Activated gamma-delta T cell treated with anti-CD3 and anti-CD28 coated beads, Interleukin-2, amount 50 U/mL, for 16 hours (primary cell): ENCODE results near the gene MGMT.

ENCODE experiments used
- DNase-seq: peaks from one replicate; pipeline ENCODE4 v3.0.0-alpha.2; 2020; ENCODE audit warnings: low read depth

The MGMT gene

DNA sequence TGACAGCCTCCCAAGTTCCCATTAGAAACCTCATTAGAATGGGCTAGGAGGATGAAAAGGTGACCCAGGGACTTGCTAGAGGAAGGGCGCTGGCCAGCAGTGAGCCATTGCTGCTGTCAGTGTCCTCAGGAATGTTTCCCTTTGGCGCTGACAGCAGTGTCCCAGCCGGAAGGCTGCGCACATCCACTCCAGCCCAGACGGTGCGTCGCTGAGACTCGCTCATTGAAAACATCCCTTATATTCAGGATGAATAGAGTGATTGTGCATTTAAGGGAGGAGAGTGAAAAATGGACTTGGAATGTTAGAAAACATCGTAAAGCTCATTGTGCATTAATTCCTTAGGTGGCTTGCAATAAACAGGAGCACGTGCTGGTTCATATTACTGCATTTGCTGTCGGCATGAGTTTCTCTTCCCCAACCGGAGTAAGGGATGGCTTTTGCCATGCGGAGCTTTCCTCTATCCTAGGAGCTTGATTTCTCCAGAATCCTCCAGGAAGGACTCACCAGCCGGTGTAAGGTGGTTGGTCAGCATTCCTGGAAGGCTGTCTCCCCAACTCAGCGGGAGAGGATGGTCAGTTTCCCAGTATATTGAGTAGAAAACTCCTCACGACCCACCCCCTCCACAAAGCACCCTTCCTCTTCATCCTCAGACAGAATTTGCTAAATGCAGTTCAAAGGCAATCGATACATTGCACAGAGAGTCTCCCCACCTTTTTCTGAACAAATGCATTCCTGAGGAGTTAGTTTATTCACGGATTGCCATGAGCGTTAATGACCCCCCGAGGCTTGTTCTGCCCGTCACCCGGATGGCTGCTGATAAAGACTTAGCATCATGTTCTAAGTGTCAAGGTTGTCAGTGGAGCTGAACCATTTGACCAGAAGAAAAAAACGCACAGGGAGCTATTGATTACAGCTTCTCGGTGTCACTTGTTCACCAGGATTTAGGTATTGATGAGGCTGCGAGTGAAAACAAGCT, 295.2 kb downstream of the MGMT start:
- no peak for DNase-seq

DNA sequence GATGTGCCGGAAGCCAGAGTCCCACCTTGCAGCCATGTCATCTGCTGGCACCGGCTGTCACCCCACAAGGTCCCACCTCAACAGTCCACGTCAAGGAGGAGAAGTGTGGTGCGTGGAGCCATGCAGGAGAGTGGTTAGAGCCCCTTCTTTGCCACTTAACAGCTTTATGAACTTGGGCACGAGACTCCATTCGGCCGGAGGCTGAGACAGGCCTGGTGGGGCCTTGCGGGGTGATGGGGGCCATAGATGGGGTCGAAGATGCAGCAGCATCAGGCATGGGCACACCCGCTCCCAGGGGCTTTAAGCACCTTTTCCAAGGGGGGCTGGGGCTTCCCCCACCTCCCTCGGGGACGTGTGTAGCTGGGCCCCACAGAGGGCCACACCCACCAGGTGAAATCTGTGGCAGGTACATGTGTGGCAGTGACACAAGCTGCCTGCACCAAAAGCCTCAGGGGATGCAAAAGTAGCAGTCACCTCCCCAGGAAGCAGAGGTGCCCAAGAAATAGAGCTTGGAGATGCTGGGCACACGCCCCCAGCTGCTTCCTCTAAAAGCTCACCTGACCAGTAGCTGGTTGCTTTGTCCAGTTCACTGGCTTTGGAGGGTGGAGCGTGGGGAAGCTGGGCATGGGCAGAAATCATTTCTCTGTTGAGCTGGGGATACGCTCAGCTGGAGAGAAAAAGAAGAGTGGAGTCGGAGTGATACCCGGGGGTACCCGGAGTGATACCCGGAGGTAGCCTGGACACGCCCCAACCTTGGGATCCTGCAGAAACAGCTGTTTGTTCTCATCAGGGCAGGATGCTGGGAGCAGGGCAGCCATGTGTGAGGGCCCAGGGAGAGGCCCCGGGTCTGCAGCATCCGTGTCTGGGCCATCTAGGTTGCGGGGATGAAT, 297.2 kb downstream of the MGMT start:
- DNase-seq: no peak

DNA sequence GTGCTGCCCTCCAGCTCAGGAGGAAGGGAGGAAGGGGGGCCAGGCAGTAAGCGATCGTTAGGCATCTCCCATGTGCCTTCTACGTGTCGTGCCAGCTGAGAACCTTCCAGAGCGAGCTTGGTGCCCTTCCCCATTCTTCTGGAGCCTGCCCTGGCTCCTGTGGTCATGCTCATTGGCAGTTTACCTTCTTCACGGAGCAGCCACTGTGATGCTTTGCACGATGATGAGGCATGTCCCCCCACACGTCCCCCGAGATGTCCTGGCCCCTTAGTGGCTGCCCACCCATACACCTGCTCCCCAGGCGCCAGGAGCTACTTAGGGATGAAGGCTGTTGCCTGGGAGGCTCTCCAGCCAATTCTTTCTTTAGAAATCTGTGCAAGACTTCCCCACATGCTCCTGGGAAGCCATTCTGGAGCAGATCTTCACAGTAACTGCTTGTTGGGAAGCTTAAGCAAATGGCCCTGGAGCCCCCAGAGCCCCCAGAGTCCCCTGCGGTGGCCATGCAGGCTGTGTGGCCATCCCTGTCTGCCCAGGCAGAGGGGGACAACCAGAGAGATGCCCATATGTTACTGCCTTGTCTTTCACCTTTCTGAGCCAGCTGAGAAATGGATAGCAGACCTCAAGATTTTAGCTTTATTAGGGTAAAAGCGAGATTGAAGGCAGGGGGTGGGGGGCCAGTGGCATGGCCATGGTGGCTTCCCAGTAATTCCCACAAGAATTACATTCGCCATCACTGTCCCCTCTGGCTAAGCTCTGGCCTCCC, 298.0 kb downstream of the MGMT start:
- no peak for DNase-seq

DNA sequence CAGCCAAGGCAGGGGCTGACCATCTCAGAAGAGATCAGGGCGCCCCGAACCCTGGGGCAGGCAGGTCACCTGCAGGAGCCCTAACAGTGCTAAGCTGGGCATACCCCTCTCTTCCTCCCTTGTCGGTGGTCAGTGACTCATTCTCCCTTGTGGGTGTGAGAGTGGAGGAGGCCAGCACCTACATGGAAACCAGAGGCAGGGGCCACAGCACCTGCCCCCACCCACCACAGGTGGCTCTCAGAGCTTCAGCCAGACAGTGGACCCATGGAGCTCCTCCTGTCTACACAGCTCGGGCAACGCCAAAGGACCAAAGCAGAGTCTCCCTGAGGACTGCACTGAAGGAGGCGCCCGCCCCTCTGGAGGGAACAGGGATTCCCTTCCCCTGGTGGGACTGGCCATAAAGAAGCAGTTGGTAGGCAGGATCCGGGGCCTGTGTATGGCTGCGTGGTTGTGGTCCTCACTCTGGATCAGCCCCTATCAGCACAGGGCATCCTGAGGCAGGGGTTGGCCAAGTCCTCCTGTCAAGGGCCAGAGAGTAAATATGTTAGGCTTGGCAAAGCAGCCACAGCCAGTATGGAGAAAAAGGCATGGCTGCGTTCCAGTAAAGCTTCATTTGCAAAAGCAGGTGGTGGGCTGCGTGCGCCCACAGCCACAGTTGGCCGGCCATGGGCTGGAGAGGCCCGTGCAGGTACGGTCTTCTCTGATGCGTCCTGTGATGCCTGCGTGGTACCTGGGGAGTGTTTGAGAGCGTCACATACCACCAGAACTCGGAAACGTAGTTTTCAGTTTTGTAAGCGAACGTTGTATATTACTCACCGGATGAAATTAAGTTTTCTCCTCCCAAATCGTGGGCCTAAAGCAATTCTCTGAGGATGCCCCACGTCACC, 298.9 kb downstream of the MGMT start:
- DNase-seq: no peak

DNA sequence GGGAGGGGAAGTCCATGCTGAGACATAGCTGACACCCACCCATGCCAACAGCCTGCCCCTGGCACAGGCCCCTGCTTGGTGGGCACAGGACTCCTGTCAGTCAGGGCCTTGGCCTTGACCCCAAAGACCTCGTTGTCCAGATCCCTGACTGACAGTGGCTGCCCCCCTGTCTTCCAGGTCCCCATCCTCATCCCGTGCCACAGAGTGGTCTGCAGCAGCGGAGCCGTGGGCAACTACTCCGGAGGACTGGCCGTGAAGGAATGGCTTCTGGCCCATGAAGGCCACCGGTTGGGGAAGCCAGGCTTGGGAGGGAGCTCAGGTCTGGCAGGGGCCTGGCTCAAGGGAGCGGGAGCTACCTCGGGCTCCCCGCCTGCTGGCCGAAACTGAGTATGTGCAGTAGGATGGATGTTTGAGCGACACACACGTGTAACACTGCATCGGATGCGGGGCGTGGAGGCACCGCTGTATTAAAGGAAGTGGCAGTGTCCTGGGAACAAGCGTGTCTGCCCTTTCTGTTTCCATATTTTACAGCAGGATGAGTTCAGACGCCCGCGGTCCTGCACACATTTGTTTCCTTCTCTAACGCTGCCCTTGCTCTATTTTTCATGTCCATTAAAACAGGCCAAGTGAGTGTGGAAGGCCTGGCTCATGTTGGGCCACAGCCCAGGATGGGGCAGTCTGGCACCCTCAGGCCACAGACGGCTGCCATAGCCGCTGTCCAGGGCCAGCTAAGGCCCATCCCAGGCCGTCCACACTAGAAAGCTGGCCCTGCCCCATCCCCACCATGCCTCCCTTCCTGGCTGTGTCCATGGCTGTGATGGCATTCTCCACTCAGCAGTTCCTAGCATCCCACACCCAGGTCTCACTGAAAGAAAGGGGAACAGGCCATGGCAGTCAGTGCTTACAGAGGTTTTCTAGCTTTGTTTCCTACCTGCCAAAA, 299.8 kb downstream of the MGMT start:
- no peak for DNase-seq

DNA sequence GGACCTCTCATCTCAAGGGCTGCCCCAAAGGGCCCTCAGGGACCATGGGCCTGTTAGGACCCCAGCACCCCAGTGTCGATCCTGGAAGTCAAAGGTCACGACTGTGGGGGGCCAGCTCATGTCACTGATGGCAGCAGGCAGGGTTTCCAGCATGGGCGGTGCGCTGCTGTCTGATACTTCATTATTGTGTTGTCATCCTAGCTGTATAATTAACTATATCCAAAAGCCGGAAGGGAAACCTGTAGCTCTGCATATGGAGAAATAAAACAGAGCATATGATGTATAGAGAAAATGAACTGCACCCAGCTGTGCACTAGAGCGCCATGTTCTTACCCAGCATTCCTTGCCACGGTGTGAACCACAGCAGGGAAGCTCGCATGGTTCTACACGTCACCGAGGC, 300.7 kb downstream of the MGMT start:
- no peak for DNase-seq

DNA sequence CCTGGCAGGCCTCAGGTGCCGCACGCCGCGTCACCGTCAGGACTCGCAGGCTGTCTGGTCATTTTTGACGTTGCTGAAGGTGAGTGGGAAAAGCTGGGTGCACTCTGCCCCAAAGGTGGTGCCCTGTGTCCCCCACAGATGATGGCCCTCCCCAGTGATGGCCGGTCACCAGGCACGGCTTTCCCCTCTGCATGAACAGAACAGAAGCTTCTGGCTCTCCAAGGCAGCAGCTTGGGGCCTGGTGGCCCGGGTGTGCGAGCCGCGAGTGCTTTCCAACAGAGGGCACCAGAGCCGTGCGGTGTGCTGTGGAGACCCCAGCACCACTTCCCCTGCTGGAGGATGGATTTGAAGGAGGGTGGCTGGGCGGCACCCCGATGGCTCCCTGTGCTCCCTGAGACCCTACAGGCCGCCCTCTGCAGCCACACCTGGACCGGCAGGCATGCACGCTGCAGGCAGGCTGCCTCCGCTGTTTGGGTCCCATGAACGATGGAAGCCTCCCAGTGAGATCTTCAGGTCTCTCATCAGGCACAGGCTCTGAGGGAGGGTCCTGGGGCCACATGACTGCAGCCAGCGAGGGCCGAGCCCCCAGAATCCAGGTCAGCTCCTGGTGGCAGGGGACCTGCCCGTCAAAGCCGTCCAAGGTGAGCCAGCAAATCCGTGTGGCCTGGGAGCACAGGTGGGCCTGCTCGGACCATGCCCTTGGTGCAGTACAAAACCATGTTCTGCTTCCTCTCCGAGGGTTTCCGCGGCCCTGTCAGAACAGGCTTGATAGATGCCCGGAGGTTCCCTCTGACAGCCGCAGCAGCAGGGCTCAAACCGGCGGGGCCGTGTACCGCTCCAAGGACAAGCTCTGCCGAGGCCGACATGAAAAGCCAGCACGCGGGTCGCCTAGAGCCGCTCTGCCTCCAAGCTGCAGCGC, 301.7 kb downstream of the MGMT start:
- DNase-seq: no peak

DNA sequence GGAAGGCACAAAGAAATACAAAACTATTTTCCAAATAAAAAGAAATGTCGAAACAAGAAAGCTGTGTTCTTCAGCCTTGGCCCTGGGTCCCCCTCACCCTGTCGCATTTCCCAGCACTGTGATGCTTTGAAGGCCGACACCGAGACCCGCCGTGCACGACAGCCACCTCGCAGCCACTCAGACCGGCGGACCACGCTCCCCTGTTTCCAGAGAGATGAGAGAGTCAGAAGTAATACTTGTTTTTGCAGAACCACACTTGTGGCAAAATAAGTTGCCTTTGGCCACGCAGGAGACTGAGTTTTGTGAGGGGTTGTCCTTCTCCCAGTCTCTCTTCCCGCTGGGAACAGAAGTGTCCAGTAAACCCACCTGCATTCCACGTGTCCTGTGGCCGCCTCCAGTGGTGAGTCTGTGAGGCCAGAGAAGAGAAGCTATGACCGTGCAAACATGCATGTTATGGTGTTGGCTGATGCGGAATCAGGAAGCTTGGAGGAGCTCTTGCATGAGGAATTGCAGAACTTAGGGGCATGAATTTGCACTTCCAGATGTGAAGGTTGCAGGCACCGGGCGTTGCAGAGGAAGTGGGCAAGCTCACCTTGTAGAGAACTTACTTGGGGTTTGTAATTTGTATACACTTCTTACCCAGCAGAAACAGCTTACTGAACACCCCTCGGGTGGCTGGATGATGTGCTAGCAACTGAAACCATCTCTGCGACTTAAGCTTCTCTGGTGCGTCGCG, 302.5 kb downstream of the MGMT start:
- DNase-seq: no peak

DNA sequence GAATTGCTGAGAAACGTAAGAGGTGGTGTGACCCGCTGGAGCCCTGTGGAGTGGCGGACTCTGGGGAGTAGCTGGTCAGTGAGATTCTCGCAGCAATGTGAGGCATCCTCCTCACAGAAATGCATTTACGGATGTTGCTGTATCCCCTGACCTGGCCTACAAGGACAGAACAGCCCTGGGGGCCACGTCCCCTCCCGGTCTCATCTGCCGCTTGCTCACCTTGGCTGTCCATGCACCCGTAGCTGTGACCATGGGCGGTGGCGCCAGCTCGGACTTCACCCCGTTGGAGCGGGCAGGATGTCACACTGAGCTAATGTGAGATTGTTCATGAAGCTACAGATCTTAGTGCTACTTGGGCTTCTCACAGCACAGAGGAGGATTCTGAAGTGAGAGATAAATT, 303.2 kb downstream of the MGMT start:
- DNase-seq: no peak

DNA sequence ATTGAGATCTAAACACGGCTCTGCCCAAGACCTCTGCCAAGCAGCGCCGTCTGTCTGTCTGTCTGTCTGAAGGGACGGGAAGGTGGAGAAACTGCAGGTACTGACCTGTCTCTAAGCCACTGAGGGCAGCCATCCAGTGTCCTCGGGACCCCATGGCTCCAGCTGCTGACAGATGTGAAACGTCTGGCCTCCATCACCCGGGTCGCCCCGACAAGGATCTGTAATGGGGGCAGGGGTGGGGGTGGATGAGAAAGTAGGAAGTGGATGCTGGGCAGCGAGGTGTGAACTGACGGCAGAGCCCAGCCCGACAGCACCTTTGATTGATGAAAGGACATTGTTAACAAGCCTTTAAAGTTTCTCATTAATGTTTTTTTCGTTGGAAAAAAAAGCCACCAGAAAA, 304.0 kb downstream of the MGMT start:
- DNase-seq: no peak

DNA sequence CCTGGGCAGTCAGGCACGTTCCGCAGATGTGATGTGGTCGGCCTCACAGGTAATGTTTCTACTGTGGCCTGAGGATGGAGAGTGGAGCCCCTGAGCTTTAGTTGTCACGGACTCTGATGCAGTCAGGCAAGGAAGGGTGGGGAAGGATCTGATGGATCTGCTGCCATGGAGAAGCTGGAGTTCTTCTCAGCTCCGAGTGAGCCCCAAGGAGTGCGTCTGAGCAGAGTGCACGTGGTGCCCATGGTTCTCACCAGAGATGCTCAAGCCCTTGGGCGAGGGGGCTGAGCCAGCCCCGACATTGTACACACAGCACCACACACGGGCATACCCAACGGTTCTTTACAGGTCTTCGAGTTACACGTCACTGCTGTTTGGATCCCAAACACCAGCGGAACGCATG, 304.5 kb downstream of the MGMT start:
- no peak for DNase-seq

DNA sequence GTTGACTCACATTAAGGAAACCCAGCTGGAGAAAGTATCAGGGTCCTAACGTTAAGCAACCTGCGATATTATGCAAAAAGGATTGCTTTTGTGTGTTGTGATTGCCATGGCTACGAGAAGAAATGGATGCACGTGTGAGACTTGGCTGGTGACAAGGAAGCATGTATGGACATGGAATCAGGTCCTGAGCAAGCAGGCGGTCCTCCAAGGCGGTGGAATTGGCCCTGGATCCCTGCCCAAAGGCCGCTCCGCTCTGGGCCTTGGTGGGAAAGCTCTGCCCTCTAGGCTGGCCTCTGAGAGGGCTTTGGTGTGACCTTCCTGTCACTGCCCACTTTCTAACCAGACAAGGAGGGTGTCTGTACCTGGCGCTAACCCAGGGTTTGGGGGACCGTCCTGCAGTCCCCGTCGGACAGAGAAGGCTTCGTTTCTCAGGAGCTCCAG, 305.0 kb downstream of the MGMT start:
- no peak for DNase-seq

DNA sequence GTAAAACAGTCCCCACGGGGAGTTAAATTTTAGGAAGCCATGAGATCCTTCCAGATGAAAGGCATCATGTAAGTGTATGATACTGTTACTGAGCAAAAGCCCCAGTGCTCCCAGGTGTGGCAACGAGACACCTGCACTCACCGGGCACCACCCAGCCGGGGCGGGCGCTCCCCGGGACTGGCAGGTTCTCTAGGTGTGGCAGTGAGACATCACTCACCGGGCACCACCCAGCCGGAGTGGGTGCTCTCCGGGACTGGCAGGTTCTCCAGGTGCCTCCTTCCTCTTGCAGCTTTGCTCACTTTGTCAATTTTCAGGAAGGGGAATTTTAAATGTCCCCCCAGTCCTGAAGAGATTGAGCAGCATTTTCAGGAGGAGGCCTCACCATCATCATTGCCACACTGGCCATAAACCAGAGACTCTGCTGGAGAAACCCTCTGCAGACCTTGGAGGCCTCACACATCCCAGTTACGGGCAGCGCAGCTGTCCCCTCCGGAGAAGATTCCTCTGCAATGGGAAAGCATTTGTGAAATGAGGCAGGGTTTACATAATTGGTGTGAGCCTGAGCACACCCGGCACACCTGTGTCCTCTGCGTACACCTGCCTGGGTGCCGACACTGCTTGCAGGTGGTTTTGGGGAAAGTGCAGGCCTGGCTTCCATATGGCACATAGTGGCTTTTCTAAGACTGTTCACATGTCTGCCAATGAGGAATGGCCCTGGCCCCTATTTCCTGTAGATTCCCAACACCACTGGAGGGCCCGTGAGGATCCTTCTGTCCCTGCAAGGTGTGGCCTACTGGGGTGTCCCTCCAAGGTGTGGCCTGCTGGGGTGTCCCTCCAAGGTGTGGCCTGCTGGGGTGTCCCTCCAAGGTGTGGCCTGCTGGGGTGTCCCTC, 305.7 kb downstream of the MGMT start:
- DNase-seq: no peak

DNA sequence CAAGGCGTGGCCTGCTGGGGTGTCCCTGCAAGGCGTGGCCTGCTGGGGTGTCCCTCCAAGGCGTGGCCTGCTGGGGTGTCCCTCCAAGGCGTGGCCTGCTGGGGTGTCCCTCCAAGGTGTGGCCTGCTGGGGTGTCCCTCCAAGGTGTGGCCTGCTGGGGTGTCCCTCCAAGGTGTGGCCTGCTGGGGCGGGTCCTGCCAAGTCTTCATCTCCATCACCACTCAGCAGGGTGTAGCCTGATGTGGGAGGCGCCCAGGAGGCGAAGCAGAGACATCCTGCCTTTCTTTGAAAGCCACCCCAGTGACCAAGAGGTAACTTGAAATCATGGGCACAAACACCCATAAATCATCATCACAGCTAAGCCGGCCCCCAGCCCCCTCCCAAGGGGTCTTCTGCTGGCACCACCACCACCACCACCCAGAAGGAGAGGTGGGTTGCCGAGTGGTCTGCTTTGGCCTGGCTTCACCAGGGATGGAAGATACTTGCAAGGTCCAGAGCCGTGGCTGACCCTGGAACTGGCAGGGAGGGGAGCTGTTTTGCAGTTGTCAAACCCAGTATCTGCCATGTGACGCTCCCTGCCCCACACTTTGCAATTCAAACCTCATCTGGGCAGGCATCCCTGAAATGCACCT, 306.4 kb downstream of the MGMT start:
- no peak for DNase-seq

DNA sequence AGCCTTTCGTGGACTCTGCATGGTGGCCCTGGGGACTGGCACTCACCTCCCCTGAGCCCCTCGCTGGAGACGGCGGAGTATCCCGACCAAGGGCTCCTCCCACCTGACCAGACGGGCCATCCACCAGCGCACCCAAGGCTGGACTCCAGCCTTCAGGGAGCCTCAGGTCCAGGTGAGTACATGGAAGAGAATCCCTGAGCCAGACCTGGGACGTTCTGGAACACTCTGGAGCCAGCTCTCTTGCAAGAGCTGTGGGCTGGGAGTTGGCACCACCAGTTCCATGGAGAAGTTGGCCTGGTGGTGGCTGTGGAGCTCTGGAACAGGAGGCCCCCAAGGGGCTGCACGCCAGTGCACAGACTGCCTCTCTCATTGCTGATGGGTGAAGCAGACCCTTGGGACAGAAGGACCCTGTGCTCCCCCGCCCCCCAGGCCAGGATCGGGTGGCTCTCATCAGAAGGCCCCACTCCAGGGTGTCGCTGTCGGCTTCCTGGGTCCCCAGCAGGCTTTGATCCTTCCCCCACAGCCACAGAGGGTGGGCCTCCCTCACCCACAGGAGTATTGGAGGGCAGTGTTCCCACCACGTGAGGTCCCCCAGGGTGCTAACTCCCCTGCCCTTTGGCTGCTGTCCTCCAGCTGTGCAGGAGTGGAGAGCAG, 307.2 kb downstream of the MGMT start:
- DNase-seq: no peak

DNA sequence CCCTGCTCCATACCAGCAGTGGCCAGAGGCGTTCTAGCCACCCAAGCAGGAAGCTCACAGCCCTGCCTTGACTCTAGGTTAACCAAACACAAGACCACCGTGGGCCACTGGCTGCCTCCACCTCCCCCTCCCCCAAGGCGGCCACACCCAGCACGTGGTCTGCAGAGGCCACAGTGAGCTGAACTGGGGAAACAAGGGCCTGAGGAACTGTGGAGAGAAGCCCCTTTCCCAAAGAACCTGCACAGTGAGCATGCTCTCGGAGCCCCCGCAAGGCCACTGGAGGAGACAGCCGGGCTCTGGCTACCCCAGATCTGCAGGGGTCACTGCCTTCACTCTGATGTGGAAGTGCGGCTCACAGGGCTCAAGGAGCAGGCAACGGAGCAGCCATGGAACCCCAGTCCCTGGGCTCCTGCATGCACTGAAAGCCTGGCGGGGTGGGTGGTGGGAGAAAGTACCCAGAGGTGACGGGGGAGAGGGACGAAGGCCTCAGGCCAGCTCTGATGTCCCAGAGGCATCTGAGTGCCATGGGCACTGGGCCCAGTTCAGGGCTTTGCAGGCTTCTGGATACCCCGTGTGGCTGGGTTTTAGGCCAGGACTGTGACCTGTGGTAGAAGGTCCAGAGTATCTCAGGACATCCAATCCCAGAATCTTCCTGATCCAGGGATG, 307.8 kb downstream of the MGMT start:
- DNase-seq: no peak
